Adrenal gland (tissue), 12 donors: ENCODE measurements around the gene PORCN. TPM values are rescaled to one million over a fixed set of nuclear protein-coding genes. Genes with fewer than 3 reads are reported as not detected.

Experiments used
- DNase-seq, 7 donors: peaks; one replicate each; pipeline ENCODE4 v3.0.0-alpha.2; 2019 to 2020
- H3K27ac ChIP-seq, 5 donors: fragments of 200-600 bp; sonication (generic) in 4 of 5; 1 replicate in 3 of 5; 2 replicates in 2 of 5; pipeline versions ENCODE4 v1.5.1 to v1.8.0; 2016 to 2020; ENCODE audit warnings: mild to moderate bottlenecking in 1 of 5
- H3K27me3 ChIP-seq: fragments of 200-600 bp; 2 replicates; pipeline ENCODE4 v1.8.0; 2021
- H3K36me3 ChIP-seq, 2 donors: fragments of 200-600 bp; replicated peaks in 1 of 2; 1 replicate in 1 of 2; 2 replicates in 1 of 2; pipeline versions ENCODE4 v1.5.1 to v1.8.0; 2018 to 2022
- H3K4me1 ChIP-seq, 2 donors: fragments of 200-600 bp; replicated peaks in 1 of 2; 1 replicate in 1 of 2; 2 replicates in 1 of 2; pipeline versions ENCODE4 v1.5.1 to v1.8.0; 2018 to 2021
- H3K4me3 ChIP-seq, 4 donors: fragments of 200-600 bp; sonication (generic) in 3 of 4; one replicate each; pipeline ENCODE4 v1.5.1; 2016 to 2018
- H3K9me3 ChIP-seq, 3 donors: fragments of 200-600 bp; sonication (generic) in 1 of 3; replicated peaks in 1 of 3; 1 replicate in 2 of 3; 2 replicates in 1 of 3; pipeline versions ENCODE4 v1.5.1 to v1.8.0; 2016 to 2021
- CTCF ChIP-seq, 6 experiments: fragments of 450-650 bp in 4 of 6; fragments of 200-600 bp in 2 of 6; sonication (generic) in 1 of 6; IDR thresholded peaks; 1 replicate in 5 of 6; 2 replicates in 1 of 6; pipeline versions ENCODE4 v1.5.1 to v1.8.0; 2016 to 2021; ENCODE audit warnings: antibody characterized with exemption in 6 of 6, mild to moderate bottlenecking in 2 of 6, moderate library complexity in 1 of 6
- POLR2A ChIP-seq, 2 donors: fragments of 450-650 bp; IDR thresholded peaks; one replicate each; pipeline ENCODE4 v1.6.1; 2017; ENCODE audit warnings: antibody characterized with exemption in 2 of 2, mild to moderate bottlenecking in 2 of 2, moderate library complexity in 1 of 2
- WGBS, 4 donors: extraction: QIAGEN DNeasy Blood & Tissue Kit in 2 of 4; methylation state at CpG; one replicate each; pipeline versions ENCODE4 v1.1.5 to v1.1.7; 2013 to 2017; 5-methylcytosine and 5-hydroxymethylcytosine counted together
- intact Hi-C, 2 donors: fragments of 100-400 bp; cut with DNase I; formaldehyde crosslinking; loops; one replicate each; pipeline versions ENCODE4 v1.14.1 to v1.15.0; 2022 to 2023
- polyA plus RNA-seq, 3 donors: library from polyadenylated mRNA; stranded (reverse); fragments of 200-250 nt in 2 of 3; fragments of 350-450 nt in 1 of 3; fragmentation: Illumina TruSeq in 1 of 3; extraction: RNeasy Lipid Tissue Mini Kit (QIAGEN cat#74804) in 1 of 3; gene quantifications; one replicate each; pipeline ENCODE4 v1.2.3, GENCODE V29; 2013 to 2014
- total RNA-seq, 9 donors: library from RNA; depleted of rRNA in 4 of 9; stranded (reverse); fragments of >200 nt in 4 of 9; fragments of 120-200 nt in 1 of 9; fragmentation: NEBNext Ultra II Directional in 1 of 9; extraction: Animal tissue kit (Norgen Biotek cat#: 25700) in 1 of 9; gene quantifications; one replicate each; pipeline versions ENCODE4 v1.1.0 to v1.2.4, GENCODE V29; 2013 to 2023
- donor health status: healthy with polysubstance abuse.
- donor health status: Bipolar disorder and iron deficiency.
- donor health status: DM: yes; HTN: yes; CAD: no.
- donor health status: DM: no; HTN: no; CAD: no.
- donor health status: DM: no; HTN: no; CAD: no.
- donor health status: DM: yes; HTN: yes; CAD: no.

Gene PORCN
- total and polyA plus RNA-seq, 12 donors = 9.5 to 290 (median 86.3) TPM

- WGBS, 4 donors = 75 to 84% (median 83%) methylated on average over 19 to 23 of the region's 23 CpGs
- DNase-seq = peak in 1 of 7 donors; percentile 40
- peaks cover 0 to 5% of the 10 kb centered on the region in 2 donors for H3K4me1 ChIP-seq
- H3K27me3 ChIP-seq = no peaks in the 10 kb centered on the region
- peak overlapping the region in 2 of 4 donors; percentile 37 to 58 for H3K4me3 ChIP-seq
- intact Hi-C loops = no loop called here
- H3K36me3 ChIP-seq = no peaks in the 10 kb centered on the region
- H3K9me3 ChIP-seq = no peaks in the 10 kb centered on the region
- TF ChIP-seq POLR2A (IDR thresholded peaks at IDR 0.05) (no peak), CTCF (IDR thresholded peaks at IDR 0.05) (no peak)
- peak overlapping the region in 4 of 5 donors; percentile 74 to 92 (median 83) for H3K27ac ChIP-seq
These were observed 30.0 kb downstream of the PORCN start for GRCh38 chrX:48538641-48539344.

GRCh38 chrX:48539345-48540027 is 30.7 kb downstream of the PORCN start, which contains the start of gene TBC1D25:
TSS of gene TBC1D25 (plus strand) at chrX:48539714. CDS start at chrX:48539798, 84 bp downstream.
- Histone ChIP-seq H3K36me3 (no peaks in the 10 kb centered on the region), H3K27me3 (no peaks in the 10 kb centered on the region), H3K4me3 (peak within 1 kb of the TSS in 2 of 4 donors; percentile 37 to 58), H3K4me1 (peaks cover 0 to 5% of the 10 kb centered on the region in 2 donors), H3K27ac (peak within 1 kb of the TSS; percentile 9 to 92 (median 77)), H3K9me3 (no peaks in the 10 kb centered on the region)
- WGBS, 4 donors = 0 to 56% (median 17%) methylated on average over 19 to 57 of the region's 59 CpGs
- peak; percentile 94 to 99 (median 97) for DNase-seq
- peak in 1 of 2 donors; percentile 58 for TF ChIP-seq POLR2A (IDR thresholded peaks at IDR 0.05)
- TF ChIP-seq CTCF (IDR thresholded peaks at IDR 0.05) = peak in 5 of 6 experiments; percentile 23 to 40 (median 31)
- intact Hi-C loops = no loop called here

- H3K36me3 ChIP-seq = peaks cover 0 to 4% of the 10 kb centered on the region in 2 donors
These were observed 31.2 kb downstream of the PORCN start for GRCh38 chrX:48540028-48540375.

More at GRCh38 chrX:48540028-48540375, 31.2 kb downstream of the PORCN start:
- WGBS, 4 donors = 1 to 57% (median 24%) methylated on average over 9 to 12 of the region's 12 CpGs
- intact Hi-C loops = no loop called here
- Histone ChIP-seq H3K9me3 (no peaks in the 10 kb centered on the region), H3K4me1 (peaks cover 0 to 5% of the 10 kb centered on the region in 2 donors), H3K27ac (peak overlapping the region; percentile 9 to 92 (median 77)), H3K4me3 (peak overlapping the region in 2 of 4 donors; percentile 37 to 58), H3K27me3 (no peaks in the 10 kb centered on the region)
- DNase-seq = peak in 2 of 7 donors; percentile 47 to 50
- TF ChIP-seq POLR2A (IDR thresholded peaks at IDR 0.05) = no peak
- peak in 1 of 6 experiments; percentile 5 for TF ChIP-seq CTCF (IDR thresholded peaks at IDR 0.05)
